GM19193 (cell line): ENCODE results near the gene PDE10A.

Experiments
- POLR2A ChIP-seq: IDR thresholded peaks from 4 replicates; pipeline ENCODE4 v1.6.1; 2011; ENCODE audit not compliant: insufficient read depth, insufficient read length; ENCODE audit errors: extremely low read depth

Gene PDE10A

DNA sequence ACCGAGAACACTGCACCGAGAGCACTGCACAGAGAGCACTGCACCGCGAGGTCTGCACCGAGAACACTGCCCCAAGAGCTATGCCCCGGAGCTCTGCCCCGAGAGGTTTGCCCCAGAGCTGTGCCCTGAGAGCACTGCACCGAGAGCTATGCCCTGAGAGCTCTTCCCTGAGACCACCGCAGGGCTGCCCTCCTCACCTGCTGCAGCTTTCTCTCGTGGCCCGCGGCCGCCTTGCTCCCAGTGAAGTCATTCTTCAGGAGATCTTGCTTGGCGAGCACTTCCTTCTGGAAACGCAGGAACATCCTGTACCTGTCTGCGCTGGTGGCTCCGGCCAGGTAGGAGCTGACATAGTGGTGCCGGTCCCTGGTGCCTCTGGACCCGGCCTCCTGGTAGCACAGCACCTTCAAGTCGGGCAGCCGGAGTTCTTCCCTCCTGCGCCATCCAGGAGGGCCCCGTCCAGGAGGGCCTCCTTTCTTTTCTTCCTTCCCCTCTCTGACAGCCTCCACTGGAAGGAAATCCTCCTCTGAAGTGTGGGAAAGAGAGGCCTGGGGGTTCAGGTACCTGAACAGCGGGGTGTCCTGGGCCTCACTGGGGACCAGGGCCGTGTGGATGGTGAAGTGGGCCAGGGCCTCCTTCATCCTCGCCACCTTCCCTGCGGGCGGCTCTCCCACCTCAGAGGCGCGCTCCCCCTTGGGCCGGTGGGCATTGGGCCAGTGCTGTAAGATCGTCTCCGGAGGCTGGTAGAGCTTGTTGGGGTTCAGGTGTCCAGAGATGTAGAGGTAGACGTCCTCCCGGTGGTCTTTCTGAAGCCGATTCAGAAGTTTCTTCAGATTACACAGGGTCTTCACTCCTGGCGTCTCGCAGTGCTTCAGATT, 361.4 kb downstream of the PDE10A start:
- TF ChIP-seq POLR2A: no peak

DNA sequence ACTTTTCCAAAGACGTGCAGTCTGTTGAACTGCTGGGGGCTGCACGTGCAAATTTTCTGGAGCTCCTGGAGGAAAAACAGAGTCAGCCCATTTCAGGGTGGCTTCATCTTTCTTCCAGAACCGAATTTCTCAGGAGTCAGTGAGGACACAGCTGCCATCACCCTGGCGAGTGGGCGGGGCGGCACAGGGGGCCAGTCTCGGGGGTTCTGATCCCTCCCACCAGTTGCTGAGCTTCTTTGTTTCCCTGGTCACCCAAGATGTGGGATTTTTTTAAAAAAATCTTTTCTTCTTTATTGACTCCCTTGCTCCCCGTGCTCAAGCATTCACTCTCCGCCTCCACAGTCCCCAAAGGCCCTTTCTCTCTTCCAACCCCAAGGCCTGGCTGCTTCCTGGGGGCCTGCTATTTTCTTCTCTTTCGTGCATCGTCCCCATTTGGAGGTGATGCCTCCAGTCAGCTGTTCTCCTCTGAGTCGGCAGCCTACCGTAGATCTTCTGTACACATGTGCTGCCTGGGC, 362.6 kb downstream of the PDE10A start:
- TF ChIP-seq POLR2A: no peak

DNA sequence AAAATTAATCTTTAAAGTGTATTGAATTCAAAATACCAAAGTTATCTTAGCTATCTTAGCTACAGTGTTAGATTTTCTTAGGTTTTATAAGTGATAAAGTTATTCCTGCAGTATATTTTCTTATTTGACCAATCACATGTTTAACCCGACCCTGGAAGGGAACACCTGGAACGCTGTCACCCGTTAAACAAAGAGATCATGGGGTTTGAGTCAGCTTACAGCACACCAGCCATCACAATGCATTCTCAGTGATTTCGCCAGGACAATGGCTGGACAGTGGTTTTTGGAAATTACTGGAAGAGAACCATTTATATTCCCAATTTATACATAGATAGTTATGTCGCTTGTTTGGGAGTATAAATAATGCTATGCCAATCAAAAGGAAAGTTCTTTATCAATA, 364.2 kb downstream of the PDE10A start:
- TF ChIP-seq POLR2A: no peak

DNA sequence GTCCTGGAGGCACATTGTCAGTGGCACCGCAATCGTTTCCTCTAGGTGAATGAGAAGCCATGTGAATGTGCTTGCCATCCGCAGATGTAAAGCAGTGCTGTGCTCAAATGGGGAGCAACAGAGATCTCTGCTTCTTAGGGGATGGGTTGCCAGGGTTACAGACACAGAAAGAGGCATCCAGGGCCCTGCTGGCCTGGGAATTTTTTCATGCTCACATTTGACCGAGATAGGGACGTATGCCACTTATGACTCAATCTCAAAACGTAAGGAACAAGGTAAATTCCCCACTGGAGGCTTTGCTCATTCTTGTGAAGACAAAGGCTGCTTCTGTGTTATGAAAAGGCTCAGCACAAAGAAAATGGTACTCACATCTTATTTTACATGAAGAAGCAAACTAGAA, 364.6 kb downstream of the PDE10A start:
- TF ChIP-seq POLR2A: no peak

DNA sequence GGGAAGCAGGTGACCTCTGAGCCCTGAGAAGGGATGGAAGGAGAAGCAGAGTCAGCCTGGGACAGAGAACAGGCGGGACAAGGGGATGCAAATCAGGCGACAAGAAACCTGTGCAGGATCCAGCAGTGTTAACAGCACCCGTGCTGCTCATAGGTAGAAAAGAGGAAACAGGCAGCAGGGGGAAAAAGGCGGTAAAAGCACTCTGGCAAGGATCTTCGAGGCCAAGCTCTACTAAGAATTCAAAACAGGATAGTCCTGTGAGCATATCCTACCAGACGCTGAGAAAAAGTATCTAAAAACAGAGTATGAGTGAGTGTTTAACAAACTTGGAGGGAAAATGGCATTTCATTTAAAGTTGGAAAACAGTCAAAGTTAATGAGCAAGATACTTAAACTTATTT, 370.4 kb downstream of the PDE10A start:
- no peak for TF ChIP-seq POLR2A
